Ishikawa (cell line): ENCODE measurements around the gene HMX2.

ENCODE experiments used
- CEBPB ChIP-seq: IDR thresholded peaks from 2 replicates; pipeline ENCODE4 v1.6.1; 2012
- CREB1 ChIP-seq: IDR thresholded peaks from 2 replicates; pipeline ENCODE4 v1.6.1; 2012; ENCODE audit warnings: low read depth
- EGR1 ChIP-seq: IDR thresholded peaks from 2 replicates; pipeline ENCODE4 v1.6.1; 2012
- EP300 ChIP-seq: IDR thresholded peaks from 2 replicates; pipeline ENCODE4 v1.6.1; 2012; ENCODE audit warnings: borderline replicate concordance
- FOXM1 ChIP-seq: IDR thresholded peaks from 2 replicates; pipeline ENCODE4 v1.6.1; 2012; ENCODE audit warnings: low read depth, borderline replicate concordance
- NFIC ChIP-seq: IDR thresholded peaks from 2 replicates; pipeline ENCODE4 v1.6.1; 2012
- RAD21 ChIP-seq: IDR thresholded peaks from 2 replicates; pipeline ENCODE4 v1.6.1; 2012; ENCODE audit warnings: low read depth
- TAF1 ChIP-seq: IDR thresholded peaks from 2 replicates; pipeline ENCODE4 v1.6.1; 2012; ENCODE audit warnings: low read depth, mild to moderate bottlenecking
- TCF12 ChIP-seq: IDR thresholded peaks from 2 replicates; pipeline ENCODE4 v1.6.1; 2012; ENCODE audit warnings: low read depth
- TEAD4 ChIP-seq: IDR thresholded peaks from 2 replicates; pipeline ENCODE4 v1.6.1; 2012
- USF1 ChIP-seq: IDR thresholded peaks from 2 replicates; pipeline ENCODE4 v1.6.1; 2012
- YY1 ChIP-seq: IDR thresholded peaks from 2 replicates; pipeline ENCODE4 v1.6.1; 2012; ENCODE audit warnings: low read depth
- ZBTB7A ChIP-seq: IDR thresholded peaks from 2 replicates; pipeline ENCODE4 v1.6.1; 2012; ENCODE audit warnings: low read depth
- TF ChIP-seq, protein P1 (sequence below): IDR thresholded peaks from 2 replicates; pipeline ENCODE4 v1.6.1; 2012; ENCODE audit warnings: low read depth, mild to moderate bottlenecking
- TF ChIP-seq, protein P2 (sequence below): IDR thresholded peaks from 2 replicates; pipeline ENCODE4 v1.6.1; 2012

Gene HMX2

GRCh38 chr10:123141791-123142700, 5.9 kb upstream of the HMX2 start:
- no peak for TF ChIP-seq ZBTB7A
- TF ChIP-seq CEBPB: no peak
- TF ChIP-seq FOXM1: no peak
- no peak for TF ChIP-seq NFIC
- TF ChIP-seq TCF12: no peak
- no peak for TF ChIP-seq TEAD4
- TF ChIP-seq, protein P1, sequence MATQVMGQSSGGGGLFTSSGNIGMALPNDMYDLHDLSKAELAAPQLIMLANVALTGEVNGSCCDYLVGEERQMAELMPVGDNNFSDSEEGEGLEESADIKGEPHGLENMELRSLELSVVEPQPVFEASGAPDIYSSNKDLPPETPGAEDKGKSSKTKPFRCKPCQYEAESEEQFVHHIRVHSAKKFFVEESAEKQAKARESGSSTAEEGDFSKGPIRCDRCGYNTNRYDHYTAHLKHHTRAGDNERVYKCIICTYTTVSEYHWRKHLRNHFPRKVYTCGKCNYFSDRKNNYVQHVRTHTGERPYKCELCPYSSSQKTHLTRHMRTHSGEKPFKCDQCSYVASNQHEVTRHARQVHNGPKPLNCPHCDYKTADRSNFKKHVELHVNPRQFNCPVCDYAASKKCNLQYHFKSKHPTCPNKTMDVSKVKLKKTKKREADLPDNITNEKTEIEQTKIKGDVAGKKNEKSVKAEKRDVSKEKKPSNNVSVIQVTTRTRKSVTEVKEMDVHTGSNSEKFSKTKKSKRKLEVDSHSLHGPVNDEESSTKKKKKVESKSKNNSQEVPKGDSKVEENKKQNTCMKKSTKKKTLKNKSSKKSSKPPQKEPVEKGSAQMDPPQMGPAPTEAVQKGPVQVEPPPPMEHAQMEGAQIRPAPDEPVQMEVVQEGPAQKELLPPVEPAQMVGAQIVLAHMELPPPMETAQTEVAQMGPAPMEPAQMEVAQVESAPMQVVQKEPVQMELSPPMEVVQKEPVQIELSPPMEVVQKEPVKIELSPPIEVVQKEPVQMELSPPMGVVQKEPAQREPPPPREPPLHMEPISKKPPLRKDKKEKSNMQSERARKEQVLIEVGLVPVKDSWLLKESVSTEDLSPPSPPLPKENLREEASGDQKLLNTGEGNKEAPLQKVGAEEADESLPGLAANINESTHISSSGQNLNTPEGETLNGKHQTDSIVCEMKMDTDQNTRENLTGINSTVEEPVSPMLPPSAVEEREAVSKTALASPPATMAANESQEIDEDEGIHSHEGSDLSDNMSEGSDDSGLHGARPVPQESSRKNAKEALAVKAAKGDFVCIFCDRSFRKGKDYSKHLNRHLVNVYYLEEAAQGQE: no peak
- TF ChIP-seq USF1: no peak
- TF ChIP-seq, protein P2, sequence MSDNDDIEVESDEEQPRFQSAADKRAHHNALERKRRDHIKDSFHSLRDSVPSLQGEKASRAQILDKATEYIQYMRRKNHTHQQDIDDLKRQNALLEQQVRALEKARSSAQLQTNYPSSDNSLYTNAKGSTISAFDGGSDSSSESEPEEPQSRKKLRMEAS: no peak
- TF ChIP-seq TAF1: no peak
- no peak for TF ChIP-seq EGR1
- TF ChIP-seq CREB1: no peak
- no peak for TF ChIP-seq EP300
- no peak for TF ChIP-seq RAD21
- TF ChIP-seq YY1: no peak

DNA sequence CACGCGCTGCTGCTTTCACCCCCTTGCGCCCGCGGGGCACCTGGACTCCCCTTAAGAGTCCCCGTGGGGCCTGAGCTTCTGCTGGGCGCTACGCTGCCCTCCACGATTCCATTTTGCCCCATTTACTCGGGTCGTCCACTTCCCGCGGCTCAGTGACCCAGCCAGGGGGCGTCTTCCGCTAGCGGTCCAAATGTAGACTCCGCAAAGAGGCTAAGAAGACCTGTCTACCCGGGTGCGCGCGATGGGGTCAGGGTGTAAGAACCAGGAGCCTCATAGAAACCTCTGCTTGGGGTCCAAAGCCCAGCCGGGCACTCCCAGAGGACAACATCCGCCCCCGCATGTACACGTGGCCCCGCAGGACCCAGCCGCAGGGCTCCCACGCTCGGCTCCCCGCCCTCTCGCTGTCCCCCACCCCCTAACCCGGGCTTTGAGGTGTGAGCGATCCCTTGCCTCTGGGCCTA, 5.2 kb upstream of the HMX2 start:
- TF ChIP-seq, protein P2: no peak
- TF ChIP-seq EP300 (no peak), NFIC (no peak), ZBTB7A (no peak), TAF1 (no peak), TCF12 (no peak), RAD21 (no peak), TEAD4 (no peak), CREB1 (no peak), EGR1 (no peak), YY1 (no peak), USF1 (no peak), FOXM1 (no peak)
- TF ChIP-seq, protein P1: no peak

DNA sequence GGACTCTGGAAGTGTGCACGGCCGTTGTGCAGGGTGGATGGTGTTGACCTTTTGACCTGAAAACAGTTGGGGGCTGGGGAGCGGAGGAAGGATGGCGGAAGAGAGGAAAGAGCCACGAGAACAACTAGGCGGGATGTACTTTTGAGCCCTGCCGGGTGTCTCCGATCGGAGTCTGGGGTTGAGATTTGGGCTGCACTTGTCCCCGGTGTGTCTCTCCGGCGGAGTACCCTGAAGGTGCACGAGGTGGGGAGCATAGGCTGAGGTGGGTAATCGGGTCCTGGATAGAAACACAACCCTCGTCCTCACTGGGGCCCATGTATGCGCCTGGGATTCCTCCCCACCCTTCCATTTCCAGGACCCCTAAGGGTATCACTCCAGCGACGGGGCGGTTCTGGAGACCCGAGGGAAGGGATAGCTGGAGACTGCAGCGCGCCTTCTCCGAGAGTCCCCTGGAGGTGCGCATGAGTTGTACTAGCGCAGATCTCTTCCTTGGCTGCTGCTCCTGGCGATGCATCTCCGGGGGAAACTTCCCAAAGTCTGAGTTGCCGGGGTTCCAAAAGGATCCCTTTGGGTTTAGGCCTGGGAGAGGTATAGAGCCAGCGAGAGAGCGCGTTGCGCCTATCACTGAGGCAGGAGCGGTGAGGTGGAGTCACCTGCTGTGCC, 4.6 kb upstream of the HMX2 start:
- no peak for TF ChIP-seq ZBTB7A
- no peak for TF ChIP-seq NFIC
- TF ChIP-seq FOXM1: no peak
- TF ChIP-seq, protein P2: no peak
- TF ChIP-seq CEBPB: no peak

- TF ChIP-seq CEBPB (no peak), TCF12 (no peak)
- TF ChIP-seq, protein P2: no peak
These were observed 4.1 kb upstream of the HMX2 start for GRCh38 chr10:123143825-123144168.

GRCh38 chr10:123144697-123145541, 3.0 kb upstream of the HMX2 start:
- TF ChIP-seq TCF12 (no peak), YY1 (no peak), FOXM1 (no peak), EGR1 (no peak), CEBPB (no peak)
- TF ChIP-seq, protein P1: no peak
